ENCODE results near the gene GSN. TPM values are rescaled to one million over a fixed set of nuclear protein-coding genes. Genes with fewer than 3 reads are reported as not detected.

Gene GSN
- total RNA-seq, 1 experiment from 2014 or later = 278 TPM

DNA sequence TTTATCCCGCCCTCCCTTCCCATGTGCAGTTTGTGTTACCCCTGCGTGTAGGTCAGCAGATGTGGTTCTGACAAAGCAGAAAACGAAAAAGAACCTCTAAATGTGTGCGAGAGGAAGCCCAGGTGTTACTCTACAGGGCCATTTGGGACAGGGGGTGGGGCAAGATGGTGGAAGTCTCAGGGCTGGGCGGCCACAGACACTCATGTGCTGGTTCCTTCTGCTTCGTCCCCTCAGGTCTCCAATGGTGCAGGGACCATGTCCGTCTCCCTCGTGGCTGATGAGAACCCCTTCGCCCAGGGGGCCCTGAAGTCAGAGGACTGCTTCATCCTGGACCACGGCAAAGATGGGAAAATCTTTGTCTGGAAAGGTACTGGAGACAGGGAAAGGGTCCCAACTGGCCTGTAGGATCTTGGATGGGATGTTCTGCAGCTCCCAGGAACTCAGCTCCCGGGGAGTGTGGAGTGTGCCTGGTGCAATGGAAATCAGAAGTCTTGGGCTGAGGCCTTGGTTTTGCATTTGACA lies 49.0 kb downstream of the GSN start:
- no TSS peak for BruUV-seq (replicated peaks)
- intact Hi-C loops (cut with micrococcal nuclease; ENCODE audit: unreplicated experiment) = no loop called here

DNA sequence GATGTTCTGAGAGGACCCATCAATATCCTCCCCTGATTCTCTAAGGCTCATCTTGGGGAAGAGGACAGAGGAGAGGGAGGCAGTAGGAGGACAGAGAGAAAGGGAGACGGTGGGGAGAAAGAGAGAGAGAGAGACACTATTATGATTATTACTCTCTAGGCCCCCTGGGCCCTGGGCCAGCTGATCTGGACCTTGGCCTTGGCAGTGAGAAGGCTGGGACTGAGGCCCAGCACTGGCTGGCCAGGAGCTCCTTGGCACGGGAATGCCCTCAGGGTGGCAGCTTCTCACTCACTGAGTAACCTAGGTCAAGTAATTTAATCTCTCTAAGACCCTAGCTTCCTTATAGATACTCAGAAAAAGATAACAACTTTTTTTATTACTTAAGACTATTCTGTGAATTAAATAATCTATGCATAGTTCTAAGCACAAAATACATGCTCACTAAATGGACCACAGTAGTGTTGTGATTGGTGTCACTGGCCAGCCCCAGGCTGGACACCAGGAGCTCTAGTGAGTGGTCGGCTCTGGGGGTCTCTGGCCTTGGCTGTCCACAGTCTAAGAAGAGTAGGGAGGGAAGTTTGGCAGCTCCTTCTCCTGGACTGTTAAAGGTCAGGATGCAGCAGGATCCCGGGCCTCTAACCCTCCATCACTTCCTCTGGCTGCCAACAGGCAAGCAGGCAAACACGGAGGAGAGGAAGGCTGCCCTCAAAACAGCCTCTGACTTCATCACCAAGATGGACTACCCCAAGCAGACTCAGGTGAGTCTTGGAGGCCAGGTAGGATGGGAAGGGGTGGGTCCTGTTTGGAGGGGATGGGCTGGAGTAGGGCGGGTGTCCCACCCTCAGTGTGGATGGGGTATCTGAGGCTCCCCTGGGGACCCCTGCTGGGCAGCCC lies 50.0 kb downstream of the GSN start:
- TF ChIP-seq POLR2AphosphoS5 (IDR thresholded peaks at IDR 0.05; ENCODE audit: low read depth, low read length) (no peak), TCF7L2 (IDR thresholded peaks at IDR 0.05; ENCODE audit: low read depth, low read length) (no peak), SIN3A (IDR thresholded peaks at IDR 0.05; ENCODE audit: borderline replicate concordance, insufficient read depth, low read depth, low read length) (no peak)
- TF ChIP-seq, protein P1, sequence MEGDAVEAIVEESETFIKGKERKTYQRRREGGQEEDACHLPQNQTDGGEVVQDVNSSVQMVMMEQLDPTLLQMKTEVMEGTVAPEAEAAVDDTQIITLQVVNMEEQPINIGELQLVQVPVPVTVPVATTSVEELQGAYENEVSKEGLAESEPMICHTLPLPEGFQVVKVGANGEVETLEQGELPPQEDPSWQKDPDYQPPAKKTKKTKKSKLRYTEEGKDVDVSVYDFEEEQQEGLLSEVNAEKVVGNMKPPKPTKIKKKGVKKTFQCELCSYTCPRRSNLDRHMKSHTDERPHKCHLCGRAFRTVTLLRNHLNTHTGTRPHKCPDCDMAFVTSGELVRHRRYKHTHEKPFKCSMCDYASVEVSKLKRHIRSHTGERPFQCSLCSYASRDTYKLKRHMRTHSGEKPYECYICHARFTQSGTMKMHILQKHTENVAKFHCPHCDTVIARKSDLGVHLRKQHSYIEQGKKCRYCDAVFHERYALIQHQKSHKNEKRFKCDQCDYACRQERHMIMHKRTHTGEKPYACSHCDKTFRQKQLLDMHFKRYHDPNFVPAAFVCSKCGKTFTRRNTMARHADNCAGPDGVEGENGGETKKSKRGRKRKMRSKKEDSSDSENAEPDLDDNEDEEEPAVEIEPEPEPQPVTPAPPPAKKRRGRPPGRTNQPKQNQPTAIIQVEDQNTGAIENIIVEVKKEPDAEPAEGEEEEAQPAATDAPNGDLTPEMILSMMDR (IDR thresholded peaks at IDR 0.05) = no peak
- TF ChIP-seq, protein P2, sequence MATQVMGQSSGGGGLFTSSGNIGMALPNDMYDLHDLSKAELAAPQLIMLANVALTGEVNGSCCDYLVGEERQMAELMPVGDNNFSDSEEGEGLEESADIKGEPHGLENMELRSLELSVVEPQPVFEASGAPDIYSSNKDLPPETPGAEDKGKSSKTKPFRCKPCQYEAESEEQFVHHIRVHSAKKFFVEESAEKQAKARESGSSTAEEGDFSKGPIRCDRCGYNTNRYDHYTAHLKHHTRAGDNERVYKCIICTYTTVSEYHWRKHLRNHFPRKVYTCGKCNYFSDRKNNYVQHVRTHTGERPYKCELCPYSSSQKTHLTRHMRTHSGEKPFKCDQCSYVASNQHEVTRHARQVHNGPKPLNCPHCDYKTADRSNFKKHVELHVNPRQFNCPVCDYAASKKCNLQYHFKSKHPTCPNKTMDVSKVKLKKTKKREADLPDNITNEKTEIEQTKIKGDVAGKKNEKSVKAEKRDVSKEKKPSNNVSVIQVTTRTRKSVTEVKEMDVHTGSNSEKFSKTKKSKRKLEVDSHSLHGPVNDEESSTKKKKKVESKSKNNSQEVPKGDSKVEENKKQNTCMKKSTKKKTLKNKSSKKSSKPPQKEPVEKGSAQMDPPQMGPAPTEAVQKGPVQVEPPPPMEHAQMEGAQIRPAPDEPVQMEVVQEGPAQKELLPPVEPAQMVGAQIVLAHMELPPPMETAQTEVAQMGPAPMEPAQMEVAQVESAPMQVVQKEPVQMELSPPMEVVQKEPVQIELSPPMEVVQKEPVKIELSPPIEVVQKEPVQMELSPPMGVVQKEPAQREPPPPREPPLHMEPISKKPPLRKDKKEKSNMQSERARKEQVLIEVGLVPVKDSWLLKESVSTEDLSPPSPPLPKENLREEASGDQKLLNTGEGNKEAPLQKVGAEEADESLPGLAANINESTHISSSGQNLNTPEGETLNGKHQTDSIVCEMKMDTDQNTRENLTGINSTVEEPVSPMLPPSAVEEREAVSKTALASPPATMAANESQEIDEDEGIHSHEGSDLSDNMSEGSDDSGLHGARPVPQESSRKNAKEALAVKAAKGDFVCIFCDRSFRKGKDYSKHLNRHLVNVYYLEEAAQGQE (IDR thresholded peaks at IDR 0.05; ENCODE audit: insufficient read depth in 1 of 2, low read depth in 2 of 2, low read length in 1 of 2) = no peak
- Histone ChIP-seq H3K27me3 (ENCODE audit: control insufficient read depth, insufficient read depth, low read length) (no peaks in the 10 kb centered on the region), H3K4me3 (ENCODE audit: low read depth in 2 of 2, low read length in 2 of 2) (no peak overlapping the region), H3K9me3 (ENCODE audit: control insufficient read depth, insufficient read depth, low read depth, low read length) (no peaks in the 10 kb centered on the region), H3K4me1 (ENCODE audit: control insufficient read depth, insufficient read depth, low read length) (peaks cover 6% of the 10 kb centered on the region; the same call in 1 of the 2 replicates), H3K36me3 (ENCODE audit: control insufficient read depth, insufficient read depth, low read length) (peaks cover 15% of the 10 kb centered on the region), H3K27ac (ENCODE audit: low read length) (no peak overlapping the region; the same call in 1 of the 2 replicates)
- in situ Hi-C loops (cut with HindIII; ENCODE audit: low pct_unique_long_range_greater_than_20kb, low sequenced_read_pairs) = no loop called here
- ChIA-PET CTCF (no interaction called here), POLR2A (no interaction called here)
- DNase-seq (ENCODE audit: low read depth, low spot score) = no peak
- no TSS peak for BruUV-seq (replicated peaks)
- intact Hi-C loops (cut with micrococcal nuclease; ENCODE audit: unreplicated experiment) = no loop called here
- no peak for ATAC-seq

More for the DNA sequence above, 49.0 kb downstream of the GSN start:
- in situ Hi-C loops (cut with HindIII; ENCODE audit: low pct_unique_long_range_greater_than_20kb, low sequenced_read_pairs) = no loop called here
- DNase-seq (ENCODE audit: low read depth, low spot score) (no peak), ATAC-seq (no peak)
- POLR2A ChIA-PET = no interaction called here
- peaks cover 10% of the 10 kb centered on the region for H3K36me3 ChIP-seq (ENCODE audit: control insufficient read depth, insufficient read depth, low read length)
- no peaks in the 10 kb centered on the region for H3K9me3 ChIP-seq (ENCODE audit: control insufficient read depth, insufficient read depth, low read depth, low read length)
- no peak overlapping the region for H3K4me3 ChIP-seq (ENCODE audit: low read depth in 2 of 2, low read length in 2 of 2)
- H3K27me3 ChIP-seq (ENCODE audit: control insufficient read depth, insufficient read depth, low read length) = no peaks in the 10 kb centered on the region
- TF ChIP-seq, protein P2 (IDR thresholded peaks at IDR 0.05; ENCODE audit: insufficient read depth in 1 of 2, low read depth in 2 of 2, low read length in 1 of 2) = no peak
- TF ChIP-seq, protein P1 (IDR thresholded peaks at IDR 0.05) = no peak
- TF ChIP-seq SIN3A (IDR thresholded peaks at IDR 0.05; ENCODE audit: borderline replicate concordance, insufficient read depth, low read depth, low read length) (no peak), TCF7L2 (IDR thresholded peaks at IDR 0.05; ENCODE audit: low read depth, low read length) (no peak), POLR2AphosphoS5 (IDR thresholded peaks at IDR 0.05; ENCODE audit: low read depth, low read length) (no peak)
- H3K27ac ChIP-seq (ENCODE audit: low read length) = no peak overlapping the region; the same call in 1 of the 2 replicates
- CTCF ChIA-PET = no interaction called here
- H3K4me1 ChIP-seq (ENCODE audit: control insufficient read depth, insufficient read depth, low read length) = 0 out of 2 replicates have a peak, but pooled peaks cover 4% of the 10 kb centered on the region
